GM18873 (cell line): ENCODE measurements around the gene CHRDL1.

Experiments used
- ATAC-seq: cut with Tn5 transposase; IDR thresholded peaks from one replicate; pipeline ENCODE4 v1.9.1; 2021; ENCODE audit warnings: mild to moderate bottlenecking, moderate library complexity, moderate number of reproducible peaks; ENCODE audit not compliant: unreplicated experiment, low FRiP score

The CHRDL1 gene

DNA sequence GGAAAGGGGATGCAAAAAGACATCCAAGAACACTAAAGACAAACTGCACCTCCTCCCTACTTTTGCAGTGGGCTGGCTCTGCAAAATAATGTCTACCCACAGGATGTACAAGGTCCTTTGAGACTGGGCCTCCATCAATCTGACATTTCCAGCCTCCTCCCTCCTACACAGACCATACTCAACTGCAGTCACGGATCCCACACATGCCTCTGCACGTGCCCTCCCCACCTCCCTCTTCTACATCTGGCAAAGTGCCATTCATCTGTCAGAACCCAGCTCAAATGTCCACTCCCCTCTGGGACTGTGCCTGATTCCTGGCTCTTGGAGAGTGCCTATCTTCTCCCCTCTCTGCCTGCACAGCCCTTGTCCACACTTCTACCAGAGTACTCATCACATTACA is 50.3 kb downstream of the CHRDL1 start:
- ATAC-seq: no peak

DNA sequence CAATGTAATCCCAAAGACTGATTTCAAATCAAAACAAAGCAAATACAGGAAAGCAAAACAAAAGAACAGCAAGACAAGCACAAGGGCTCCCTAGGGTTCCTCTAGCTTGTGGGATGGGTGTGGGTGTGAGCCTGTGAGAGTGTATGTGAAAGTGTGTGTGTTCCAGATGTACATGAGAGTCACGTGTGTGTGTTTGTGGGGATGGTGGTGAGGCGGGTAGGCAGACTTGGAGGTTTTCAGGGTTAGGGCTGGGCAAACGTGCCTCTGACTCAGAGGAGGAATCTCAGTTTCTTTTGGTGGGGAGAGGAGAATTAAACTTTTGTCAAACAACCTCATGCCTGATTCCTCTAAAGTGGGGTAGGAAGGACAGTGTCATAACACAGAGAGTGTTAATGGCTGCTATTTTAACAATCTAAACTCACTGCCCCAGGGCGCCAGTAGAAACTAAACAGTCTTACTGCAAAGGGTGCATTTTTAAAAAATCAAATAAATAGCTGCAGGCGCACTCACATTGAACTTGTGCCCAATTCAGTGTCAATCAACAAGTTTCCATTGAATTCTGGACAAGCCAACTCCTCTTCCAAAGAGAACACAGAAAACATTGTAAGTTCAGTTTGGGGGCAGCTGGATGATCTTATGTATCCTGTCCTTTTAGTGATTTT is 51.8 kb downstream of the CHRDL1 start:
- ATAC-seq: peak; percentile 50

DNA sequence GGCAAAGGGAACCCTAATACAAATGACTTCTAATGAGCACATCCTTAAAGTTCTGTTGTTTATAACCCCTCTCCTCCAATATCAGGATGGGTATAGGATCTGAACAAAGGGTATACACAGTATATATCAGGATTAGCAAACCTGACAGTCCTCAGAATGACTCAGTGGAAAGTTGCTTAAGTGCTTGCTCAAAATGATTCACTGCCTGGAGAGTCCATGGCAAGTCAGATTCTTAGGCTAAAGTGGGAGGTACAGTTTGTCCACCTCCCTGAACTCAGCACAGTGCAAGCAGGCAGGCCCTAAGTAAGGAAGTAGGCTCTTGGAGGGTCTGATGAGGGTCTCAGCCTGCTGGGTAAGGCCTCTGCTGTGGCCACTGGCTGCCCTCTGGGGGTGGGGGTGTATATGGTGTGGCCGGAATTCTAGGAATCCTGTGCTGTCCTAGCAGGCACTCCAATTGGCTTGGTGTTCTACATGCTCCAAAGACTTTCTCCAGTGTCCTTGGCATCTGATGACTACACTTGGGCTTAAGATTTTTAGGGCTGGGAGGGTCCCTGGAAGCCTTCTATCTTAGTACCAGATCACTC is 54.3 kb downstream of the CHRDL1 start:
- no peak for ATAC-seq

DNA sequence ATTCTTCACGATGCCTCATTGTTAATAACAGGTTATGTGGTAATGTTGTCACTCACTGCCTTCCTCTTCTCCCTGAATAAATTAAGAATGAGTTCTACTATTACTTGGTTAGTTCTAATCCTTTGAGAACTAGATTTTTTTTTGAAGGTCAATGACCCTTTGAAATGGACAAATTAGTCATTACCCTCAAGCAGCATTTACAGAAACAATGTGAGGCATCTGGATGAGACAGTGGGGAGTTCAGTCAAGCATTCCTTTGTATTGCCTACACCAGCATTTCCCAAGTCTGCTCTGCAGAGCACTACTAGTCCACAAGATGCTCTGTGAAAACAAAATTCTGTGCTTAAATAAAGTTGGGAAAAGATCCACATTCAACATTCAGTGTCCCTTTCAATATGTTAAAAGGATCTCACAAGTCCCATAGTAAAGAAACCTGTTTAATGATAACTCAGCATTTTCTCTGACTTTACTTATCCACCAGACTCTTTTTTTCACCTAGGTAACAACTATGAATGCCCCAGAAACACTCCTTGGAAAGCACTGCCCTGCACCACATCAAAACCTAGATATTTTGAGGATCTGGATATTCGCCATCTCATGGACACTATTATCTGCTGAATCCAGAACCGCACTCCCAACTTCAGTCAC is 60.6 kb downstream of the CHRDL1 start:
- ATAC-seq: no peak

DNA sequence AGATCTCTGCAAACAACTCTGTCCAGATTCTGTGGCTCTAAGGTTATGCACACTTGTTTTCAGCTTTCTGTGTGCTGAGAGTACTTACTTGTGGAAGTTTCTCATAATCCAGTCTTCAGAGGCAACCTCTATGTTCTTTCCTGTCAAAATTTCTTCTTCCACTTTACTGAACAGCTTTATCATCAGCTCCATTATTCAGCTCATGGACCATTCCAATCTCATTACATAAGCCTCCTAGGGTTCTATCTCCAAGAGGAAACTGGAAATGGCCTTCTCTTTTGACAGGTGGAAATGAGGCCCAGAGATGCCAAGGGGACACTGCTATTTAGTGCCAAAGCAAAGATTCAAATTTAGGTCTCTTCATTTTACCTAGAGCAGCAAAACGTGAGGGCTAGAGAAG is 61.3 kb downstream of the CHRDL1 start:
- ATAC-seq: no peak

DNA sequence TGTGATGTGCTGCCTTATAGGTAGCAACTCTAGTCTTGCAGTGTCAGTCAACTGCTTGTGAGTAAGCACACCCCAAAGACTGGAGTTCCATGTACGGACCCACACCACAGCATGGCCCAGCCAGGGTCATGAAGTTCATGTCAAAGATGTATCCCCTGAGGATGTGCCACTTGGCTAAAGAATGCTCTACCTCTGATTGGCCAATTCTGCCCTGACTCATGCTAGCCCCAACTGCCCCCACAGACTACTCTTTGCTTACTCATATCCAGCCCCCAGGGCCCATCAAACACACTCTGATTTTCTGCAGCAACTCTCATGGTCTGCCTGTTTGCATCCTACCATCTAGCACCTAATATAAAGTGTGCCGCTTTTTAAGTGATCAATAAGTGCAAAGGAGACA is 62.5 kb downstream of the CHRDL1 start:
- ATAC-seq: no peak

DNA sequence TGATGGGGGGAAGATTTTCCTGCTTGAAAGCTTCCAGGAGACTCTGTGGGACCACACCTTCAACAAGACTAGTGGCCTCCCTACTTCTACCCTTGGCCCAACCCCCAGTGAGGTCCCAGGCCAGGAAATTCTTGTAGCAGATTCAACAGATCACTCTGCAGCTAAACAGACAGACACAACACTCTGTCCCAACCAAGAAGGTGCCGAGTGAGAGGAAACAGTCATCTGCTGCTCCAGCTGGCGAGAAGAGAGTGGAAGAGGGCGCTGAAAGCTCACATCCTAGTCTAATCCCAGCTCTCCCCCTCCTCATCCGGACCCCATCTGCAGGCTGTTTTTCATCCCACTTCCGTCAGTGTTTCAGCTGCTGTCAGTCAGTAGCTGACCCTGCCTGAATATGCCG is 63.4 kb downstream of the CHRDL1 start:
- no peak for ATAC-seq

DNA sequence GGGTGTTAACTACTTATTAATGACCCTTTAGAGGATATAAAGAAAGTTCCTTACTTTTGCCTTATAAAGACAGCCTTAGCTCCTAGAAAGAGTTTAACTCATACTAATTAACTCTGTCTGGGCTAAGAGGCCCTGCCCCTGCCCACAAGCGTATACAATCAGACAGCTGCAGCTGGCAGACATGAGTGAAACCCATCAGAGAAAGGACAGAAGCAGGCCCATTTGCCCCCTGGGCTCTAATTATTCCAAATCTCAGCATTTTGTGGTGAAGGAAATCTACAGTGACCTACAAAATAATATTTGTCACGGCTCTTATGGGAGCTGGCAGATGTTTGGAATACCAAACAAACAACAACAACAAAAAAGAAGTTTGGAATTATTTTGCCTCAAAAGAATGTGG is 71.8 kb downstream of the CHRDL1 start:
- ATAC-seq: no peak

DNA sequence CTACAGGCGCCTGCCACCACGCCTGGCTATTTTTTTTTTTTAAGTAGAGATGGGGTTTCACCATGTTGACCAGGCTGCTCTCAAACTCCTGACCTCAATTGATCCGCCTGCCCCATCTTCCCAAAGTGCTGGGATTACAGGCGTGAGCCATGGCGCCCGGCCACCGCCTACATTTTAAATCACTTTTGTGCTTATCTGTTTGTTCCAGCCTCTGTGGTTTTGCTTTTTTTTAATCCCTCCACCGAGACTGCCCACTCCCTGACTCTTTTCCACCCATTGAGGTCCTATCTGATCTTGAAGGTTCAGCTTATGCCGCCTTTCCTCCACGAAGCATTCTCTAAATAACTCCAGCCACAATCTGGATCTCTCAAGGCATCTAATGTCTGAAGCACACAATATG is 73.5 kb downstream of the CHRDL1 start:
- no peak for ATAC-seq

DNA sequence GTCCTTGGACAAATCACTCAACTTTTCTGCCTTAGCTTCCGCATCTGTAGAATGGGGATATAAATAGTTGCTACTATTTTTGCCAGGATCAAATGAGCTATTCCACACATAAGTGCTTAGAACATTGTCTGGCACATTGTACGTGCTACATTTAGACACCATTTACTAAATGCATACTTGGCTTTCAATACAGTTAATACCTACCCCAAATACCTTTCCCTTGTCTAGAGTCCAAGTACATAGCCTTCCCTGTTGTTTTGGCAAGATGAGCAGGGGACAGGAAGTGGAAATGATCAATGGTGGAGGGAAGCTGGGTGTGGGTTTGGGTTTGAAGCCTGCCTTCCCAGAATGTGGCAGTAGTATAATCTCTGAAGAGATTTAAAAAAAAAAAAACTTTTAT is 82.0 kb downstream of the CHRDL1 start:
- no peak for ATAC-seq

DNA sequence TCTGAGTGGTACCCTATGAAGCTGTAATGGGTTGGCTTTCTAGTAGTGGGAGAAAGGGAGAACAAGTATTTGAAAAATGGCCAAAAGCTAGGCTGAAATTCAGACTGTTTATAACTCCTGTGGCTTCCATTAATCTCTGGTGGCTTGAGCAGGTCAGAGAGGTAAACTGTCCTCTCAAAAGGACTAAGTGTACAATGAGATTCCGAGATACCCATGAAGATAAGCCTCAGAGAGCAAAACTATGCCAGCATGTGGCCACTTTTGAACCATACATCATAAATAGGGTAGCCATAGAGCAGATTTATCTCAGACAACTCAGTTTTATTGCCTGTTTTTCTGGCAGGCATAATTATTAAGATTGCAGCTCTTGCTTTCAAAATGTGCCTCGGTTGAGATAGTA is 89.2 kb downstream of the CHRDL1 start:
- no peak for ATAC-seq

DNA sequence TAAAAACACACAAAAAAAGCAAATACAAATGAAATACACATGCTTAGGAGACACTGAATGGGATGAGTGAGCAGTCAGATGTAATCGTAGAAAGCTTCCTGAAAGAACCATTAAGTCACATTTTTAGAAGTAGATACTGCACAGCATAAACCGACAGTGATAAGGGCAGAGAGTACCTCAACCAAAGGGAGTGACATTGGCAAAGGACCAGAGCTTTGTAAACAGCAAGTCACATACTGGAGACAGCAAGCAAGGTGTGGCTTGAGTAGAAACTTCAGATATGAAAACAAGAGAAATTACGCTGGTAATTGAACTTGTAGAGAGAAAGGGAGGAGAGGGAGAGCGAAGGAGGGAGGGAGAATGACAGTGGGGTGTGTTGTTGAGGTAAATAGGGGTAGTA is 92.0 kb downstream of the CHRDL1 start:
- no peak for ATAC-seq

DNA sequence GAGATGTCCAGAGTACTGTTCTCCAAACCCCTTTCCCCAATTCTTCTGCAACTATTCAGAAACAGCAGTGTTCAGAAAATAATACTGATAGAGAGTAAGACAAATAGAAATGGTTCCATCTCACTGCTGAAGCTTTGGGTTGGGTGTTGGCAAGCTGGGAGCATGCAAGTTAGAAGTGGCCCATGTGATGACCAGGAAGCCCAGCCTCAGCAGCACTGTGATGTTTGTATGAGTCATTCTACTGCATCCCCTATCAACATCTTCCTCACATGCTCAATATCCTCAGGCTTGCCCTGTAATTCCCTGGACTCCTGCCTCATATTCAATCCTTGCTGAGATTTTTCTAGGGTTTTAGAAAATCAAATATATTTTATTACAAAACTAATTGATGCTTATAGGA is 96.5 kb downstream of the CHRDL1 start:
- ATAC-seq: peak; percentile 31

DNA sequence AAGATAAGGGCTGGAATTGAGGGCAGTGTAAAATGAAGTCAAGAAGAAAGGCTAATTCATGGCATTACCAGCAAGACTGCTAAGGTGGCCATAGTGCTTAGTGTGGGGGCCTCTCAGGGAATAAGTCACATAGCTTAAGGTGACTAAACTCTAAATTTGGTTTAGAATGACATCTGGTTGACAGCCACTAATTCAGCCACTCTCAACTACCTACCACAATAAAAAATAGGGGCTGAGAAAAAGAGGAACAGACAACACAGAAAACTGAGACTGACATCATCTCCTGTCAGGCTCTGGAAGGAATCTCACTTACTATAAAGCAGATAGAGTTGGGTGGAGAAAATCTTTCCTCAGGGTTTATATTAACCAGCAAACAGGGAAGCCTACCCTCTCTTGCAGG is 96.9 kb downstream of the CHRDL1 start:
- ATAC-seq: peak; percentile 58

DNA sequence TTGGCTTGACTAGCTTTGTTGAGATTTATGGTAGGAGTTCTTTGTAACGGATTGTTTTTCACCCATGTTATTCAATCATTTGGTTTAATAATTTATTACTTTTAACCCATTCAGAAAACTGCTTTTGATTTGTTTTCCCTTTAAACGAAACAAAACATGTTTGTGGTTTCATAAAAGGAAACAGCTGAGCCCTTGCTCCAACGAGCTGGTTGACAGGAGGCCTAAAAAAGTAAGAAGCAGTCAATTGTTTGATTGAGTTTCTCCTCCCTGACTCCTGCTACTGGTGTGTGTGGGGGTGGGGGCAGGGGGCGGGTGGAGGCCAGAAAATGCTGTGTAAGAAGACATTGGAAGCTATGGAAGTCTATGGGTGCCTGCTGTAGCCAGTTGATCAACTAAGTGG is 102.8 kb downstream of the CHRDL1 start:
- ATAC-seq: no peak

DNA sequence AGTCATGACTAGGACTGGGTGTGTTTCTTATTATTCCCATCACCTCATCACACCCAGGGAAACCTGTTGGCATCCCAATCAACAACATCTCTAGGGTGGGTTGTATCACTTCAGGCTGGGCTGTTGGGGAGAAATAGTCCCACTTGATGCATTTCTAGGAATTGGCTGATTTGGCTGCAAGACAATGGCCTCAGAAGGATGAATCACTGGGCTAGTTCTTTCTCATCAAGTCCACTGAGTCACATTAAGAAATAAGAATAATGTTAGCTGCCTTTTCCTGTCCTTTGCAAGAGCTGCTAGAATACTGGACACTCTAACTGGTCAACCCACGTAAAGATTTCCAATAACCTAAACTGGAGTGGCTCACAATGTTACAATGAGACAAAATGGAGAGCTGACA is 104.2 kb downstream of the CHRDL1 start:
- ATAC-seq: no peak

DNA sequence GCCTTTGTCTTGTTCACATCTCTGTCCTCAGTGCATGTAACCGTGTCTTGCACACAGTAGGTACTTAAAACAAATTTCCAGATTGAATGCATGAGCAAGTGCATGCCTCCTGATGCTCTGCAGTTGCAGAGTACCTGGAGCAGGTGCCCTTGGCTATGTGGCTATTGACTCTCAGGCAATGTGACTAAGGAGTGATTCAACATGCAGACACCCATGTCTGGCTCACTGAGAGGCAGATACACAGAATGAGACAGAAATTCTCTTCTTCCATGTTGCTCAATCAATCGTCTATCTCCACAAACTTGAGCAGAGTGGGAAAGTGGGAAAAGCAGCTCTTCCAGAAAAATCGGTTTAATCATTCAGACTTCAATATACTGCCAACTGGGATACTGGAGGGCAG is 111.0 kb downstream of the CHRDL1 start:
- ATAC-seq: no peak

DNA sequence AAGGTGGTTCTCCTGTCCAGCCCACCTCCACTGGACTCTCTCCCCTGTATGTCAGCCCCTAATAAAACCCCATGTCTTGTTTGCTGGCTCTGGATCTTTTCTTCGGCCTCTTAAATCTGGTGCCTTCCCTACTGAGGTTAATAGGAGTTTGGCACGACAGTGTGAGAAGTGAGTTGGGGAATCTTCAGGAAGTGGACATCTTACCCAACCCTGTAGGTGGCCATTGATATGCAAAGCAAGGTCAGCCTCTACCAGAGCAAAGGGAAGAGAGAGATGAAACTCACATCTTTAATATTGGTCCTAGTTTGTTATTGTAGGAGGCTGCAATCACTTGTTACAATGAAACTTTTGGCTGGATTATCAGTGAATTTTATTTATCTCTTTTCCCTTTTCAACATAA is 111.7 kb downstream of the CHRDL1 start:
- no peak for ATAC-seq

DNA sequence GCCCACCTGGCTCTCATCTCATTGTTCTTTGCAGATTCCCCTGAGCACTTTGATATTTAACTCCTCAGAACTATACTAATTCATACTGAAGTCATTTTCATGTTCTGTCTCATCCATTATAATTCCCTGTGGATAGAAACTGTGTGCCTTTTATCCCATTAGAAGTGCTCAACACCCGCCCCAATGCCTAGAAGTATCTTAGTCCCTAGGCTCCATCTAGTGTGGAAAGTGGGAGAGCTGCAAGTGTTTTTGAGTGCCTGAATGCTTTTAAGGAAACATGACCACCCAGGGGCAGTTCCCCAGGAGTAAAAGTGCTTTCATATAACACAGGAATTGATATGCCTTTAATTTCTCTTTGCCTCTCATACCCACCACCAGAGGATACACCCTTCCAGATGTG is 117.0 kb downstream of the CHRDL1 start:
- ATAC-seq: no peak

DNA sequence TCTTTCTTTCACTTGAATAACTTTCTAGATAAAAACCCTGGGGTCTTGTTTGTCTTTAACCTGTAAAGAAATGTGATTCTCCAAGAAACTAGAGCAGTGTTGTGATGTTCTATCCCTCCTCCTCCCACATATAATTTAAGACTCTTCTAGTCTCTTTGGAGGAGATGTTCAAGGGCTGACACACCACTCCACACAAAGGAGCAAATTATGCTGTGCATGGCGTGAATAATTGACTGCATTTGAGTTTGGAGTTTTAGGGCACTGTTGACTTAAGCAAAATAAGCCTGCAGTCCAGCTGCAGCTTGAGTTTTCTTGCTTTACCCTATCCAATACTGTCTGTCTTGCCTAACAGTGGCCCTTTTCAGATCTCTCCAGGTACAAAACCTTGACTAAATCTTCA is 119.7 kb downstream of the CHRDL1 start:
- no peak for ATAC-seq

DNA sequence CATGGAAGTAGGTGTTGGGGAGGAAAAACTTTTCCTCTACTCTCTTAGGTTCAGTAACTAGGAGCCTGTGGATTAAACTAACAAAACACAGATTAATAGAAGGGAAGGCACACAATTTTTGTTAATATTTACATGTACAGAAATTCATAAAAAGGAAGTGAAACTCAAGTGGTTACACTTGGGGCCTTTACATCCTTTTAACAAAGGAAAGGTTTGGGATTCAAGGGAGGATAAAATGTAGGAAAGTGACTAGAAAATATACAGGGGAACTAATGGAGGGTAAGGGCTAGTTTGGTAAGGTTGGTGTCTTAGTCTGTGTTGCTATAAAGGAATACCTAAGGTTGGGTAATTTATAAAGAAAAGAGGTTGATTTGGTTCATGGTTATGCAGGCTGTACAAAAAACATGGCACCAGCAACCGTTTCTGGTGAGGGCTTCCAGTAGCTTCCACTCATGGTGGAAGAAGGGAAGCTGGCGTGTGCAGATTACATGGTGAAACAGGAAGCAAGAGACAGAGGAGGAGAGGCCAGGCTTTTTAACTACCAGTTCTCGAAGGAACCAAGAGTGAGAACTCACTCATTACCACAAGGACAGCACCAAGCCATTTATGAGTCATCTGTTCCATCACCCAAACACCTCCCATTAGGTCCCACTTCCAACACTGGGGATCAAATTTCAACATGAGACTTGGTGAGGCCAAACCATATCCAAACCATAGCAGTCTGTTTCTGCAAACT is 124.4 kb downstream of the CHRDL1 start:
- peak; percentile 95 for ATAC-seq

DNA sequence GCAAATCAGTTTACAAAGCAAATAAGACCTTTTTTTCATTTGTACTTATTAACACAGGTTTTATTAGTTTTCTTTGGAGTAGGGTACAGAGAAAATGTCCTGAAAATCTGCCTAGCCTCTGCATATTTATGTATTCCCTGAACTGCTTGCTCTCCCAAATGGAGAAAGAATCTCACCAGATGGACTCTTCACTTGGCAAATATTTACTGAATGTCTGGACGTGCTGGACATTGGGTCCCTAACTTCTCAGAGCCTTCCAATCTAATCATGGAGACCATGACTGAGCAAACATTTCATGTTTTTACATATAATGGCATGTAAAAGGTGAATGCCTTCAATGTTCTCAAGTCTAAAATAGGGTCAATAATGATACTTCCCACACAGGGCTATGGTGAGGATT is 126.0 kb downstream of the CHRDL1 start:
- no peak for ATAC-seq
